CD4-positive, alpha-beta T cell treated with Interleukin-15 for 1 hour (primary cell): Measurements from ENCODE around the gene HSFX3.
"Not testable (repeated sequence)": the region's sequence is repeated elsewhere in the genome, so short reads cannot be mapped to it uniquely, and the experiment has no call there.

Source experiments
- DNase-seq: peaks from one replicate; pipeline ENCODE4 v3.0.0-alpha.2; 2020

HSFX3 gene

DNA sequence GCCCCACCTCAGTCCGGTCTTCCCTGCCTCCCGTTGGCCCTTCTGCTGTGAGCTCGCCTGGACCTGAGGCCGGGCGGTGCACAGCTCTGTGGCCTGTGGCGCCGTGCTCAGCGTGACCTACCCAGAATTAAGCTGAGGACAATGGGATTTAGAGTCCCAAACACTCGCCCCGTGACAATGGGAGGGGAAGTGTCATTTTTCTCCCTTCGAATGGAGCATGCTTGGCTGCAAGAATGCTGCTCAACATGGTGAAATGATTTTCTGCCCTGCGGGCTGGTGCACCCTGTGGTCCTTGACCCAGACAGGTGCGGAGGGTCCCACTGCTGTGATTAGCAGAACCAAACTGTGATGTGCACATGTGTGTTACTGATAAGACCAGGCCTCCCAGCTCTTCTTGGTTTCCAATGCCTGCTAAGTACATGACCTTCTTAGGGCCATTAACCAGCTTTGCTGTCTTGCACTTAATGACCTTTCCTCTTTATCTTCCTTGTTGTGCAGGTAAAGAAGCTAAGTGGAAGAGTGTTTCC lies 8.1 kb downstream of the HSFX3 start:
- DNase-seq = no peak

DNA sequence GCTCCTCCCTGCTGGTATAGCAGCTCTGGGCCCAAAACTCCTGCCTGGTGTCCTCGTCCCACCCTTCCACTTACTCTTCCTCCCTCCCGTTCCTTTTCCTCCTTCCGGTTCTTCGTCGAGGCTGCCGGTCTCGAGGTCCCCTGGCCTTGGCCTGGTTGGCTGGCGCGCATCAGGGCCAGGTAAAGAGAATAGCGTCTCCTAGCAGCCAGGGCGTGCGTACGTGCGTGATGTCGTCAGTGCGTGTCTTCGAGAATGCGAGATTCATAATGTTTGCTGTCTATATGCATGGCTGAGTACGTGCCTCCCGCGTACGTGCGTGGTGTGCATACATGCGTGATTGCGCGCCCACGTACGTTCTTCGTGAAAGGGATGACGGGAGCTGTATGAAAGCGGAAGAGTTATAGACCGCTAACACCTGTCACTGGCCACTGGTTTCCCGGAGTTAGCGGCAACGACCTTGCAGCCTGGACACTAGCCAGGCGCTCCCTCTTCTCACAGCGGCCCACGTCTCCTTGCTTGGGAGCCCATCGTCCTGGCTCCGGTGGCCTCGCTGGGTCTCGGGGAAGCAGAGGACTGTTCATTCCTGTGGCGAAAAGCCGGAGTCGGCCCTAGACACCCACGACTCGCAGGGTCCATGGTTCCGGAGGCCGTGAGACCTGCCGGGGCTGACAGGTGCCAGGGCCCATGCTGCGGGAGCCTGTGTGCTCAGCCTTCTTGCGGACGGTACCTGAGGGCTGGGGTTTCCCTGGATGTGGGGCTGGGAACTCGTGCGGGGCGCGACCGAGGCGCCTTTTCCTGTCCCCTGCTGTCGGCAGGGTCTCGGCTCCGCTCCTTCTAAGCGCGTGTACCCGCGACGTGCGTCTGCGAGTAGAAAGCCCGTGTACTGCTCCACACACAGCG lies 8.9 kb downstream of the HSFX3 start, which contains the start of gene EOLA1:
EOLA1 (plus strand) TSS at position 392 of the 900 bp plus-strand sequence. CDS start 4,619 bp downstream, outside the sequence.
- DNase-seq = peak; percentile 95

DNA sequence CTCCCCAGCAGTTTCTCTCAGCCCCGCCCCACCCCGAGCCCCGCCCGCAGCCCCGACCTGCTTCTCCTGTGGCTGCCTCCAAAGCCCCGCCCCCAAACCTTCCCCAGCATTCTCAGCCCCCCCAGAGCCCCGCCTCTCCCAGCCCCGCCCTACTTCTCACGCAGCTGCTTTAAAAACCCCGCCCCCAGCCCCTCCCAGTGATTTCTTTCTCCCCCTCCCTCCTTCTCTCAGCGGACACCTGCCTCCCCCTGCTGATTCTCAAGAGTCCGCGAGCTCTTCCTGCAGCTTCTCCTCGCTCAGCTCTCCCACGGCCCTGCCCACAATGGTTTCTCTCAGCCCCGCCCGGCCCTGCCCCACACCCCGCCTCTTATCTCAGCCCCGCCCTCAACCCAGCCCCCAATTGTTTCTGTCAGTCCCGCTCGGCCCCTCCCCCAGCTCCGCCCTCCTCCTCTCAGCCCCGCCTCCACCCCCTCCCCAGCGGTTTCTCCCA lies 9.5 kb downstream of the HSFX3 start:
- peak; percentile 93 for DNase-seq

DNA sequence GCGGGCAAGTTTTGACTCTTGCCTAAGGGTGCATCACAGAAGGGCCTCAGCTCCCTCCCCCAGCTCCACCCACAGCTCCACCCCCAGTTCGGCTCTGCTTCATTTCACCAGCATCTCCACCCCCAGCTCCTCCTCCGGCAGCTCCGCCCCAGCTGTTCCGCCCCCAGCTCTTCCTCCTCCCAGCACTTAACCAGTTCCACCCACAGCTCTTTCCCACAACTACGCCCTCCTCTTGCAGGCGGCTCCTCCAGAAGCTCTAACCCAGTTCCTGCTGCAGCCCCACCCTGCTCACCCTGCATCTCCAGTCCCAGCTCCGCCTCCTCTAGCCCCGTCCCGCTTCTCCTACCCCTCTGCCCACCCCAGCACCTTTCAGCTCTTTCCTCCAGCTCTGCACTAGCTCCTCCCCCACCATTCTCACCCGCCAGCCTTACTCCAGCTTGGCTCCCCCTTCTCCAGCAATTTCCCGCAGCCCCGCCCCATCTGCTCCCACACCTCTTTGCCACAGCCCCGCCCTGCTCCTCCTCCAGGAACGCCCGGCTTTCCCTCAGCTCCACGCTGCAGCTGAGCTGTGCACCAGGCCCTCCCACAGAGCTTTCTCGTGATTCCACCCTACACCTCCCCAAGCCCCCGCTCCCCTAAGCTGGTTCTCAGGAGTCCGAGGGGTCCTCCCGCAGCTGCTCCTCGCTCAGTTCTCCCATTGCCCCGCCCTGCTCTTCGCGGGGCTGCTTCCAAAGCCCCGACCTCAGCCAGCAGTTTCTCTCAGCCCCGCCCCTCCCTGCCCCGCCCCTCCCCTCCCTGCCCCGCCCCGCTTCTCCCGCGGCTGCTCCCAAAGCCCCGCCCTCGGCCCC lies 10.2 kb downstream of the HSFX3 start:
- DNase-seq = peak; percentile 96

DNA sequence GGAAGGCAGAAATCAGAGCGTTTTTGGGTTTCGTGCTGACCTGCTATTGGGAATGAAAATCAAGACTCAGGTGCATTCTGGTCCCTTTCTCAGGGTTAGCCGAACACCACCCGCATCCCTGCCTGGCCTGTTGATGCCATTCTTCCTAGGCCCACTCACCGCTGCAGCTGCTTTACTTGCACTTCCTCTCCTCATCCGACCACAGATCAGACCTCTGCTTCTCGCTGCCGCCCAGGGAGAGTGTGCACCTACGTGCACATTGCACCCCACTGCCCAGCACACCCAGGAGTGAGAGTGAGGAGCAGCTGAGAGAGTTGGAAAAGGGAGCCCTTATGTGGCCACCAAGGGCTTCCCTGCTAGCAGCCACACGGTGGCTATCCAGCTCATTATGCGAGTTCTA lies 12.2 kb downstream of the HSFX3 start:
- DNase-seq = not testable (repeated sequence)

DNA sequence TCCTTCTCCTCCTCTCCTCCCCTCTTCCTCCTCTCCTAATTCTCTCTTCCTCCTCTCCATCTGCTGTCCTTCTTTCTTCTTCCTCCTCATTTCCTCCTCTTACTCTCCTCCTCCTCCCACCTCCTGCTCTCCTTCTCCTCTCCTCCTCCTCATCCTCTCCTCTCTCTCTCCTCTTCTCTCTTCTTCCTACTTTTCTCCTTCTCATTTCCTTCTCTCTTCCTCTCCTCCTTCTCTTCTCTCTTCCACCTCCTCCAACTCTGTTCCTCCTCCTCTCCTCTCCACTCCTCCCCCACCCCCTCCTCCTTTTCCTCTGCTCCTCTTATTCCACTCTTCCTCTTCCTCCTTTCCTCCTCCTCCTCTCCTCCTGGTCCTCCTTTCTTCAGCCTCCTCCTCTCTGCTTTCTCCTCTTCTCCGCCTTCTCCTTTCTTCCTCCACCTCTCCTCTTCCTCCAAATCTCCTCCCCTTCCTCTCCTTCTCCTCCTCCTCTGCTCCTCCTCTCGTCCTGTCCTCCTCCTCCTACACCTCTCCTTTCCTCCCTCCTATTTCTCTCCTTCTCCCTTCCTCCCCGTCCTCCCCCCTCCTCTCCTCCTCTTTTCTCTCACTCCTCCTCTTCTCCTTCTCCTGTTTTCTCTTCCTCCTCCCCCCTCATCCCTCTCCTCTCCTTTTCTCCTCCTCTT lies 14.7 kb downstream of the HSFX3 start:
- DNase-seq = not testable (repeated sequence)

DNA sequence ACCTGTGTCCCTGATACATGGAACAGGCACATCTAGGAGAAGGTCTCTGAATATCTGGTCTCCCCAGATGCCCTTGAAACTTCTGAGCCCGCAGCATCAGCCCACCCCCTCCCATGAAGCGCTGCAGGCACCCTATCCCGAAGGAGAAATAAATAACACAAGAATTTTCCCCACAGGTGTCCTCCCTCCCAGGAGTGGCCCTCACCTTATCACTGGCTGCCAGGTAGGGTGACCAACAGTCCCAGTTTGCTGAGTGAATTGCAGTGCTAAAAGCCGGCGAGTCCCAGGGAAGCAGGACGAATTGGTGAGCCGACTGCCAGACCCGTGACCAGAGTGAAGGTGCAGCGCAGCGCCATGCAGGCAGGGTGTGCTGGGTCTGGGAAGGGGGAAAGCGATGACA lies 15.7 kb downstream of the HSFX3 start:
- DNase-seq = not testable (repeated sequence)

DNA sequence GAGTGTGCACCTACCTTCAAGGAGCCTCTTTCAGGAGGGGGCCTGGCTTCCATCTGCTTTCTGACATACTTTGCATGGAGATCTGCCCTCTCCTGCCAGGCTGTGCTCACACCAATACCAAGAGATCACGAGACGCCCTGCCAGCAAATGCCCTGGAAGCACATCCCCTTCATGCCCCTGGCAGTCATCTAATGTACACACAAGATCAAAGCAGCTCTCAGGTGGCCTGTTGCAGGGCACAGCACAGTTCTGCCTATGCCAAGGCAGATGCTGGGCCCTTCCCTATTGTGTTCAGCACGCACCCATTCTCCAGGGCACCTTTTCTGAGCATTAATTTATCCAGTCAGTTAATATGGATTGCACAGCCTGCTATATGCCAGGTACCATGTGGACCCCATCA lies 16.9 kb downstream of the HSFX3 start:
- not testable (repeated sequence) for DNase-seq

DNA sequence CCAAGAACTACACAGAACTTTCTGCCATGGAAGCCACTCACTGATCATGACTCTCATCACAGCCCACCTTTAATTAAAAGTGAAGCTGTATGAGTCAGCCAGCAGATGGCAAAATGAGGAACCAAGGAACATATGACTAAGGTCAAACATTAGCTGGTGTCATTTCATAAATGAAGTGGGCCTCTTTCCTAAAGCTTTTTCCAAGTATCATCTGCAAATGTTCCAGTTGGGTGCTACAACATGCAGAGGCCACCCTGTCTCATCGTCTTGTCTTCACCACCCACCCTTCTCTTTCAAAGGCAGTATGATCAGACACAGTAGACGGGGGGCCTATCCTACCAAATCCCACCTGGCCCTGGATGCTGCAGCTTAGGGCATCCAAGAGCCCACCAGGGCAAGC lies 18.1 kb downstream of the HSFX3 start:
- DNase-seq = no peak

DNA sequence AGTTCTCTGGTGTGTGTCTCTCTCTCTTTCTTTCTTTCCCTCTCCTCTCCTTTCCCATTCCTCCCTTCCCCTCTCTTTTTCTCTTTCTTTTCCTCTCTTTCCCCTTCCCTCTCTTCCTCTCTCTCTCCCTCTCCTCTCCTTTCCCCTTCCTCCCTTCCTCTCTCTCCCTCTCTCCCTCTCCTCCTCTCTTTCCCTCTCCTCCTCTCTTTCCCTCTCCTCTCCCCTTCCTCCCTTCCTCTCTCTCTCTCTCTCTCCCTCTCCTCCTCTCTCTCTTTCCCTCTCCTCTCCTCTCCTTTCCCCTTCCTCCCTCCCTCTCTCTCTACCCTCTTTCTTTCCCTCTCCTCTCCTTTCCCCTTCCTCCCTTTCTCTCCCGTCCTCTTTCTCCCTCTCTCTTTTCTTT lies 21.3 kb downstream of the HSFX3 start:
- no peak for DNase-seq

DNA sequence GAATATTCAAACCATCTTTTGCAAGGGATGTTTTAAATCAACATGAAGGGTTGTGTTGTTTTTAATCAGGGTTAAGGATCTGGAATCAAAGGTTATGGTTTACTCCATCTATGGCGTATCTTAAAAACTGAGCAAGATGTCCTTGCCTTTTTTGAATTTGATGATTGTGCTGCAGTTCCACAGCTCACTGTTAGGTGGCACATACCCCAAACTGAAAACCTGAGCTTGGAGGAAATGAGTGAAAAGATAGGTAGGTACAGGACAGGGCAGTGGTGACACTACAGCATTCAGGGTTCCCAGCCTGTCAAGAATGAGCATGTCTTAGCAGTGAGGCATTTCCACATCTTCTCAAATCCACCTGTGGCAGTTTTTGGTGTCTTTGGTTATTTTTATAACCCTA lies 22.0 kb downstream of the HSFX3 start:
- DNase-seq = peak; percentile 56

DNA sequence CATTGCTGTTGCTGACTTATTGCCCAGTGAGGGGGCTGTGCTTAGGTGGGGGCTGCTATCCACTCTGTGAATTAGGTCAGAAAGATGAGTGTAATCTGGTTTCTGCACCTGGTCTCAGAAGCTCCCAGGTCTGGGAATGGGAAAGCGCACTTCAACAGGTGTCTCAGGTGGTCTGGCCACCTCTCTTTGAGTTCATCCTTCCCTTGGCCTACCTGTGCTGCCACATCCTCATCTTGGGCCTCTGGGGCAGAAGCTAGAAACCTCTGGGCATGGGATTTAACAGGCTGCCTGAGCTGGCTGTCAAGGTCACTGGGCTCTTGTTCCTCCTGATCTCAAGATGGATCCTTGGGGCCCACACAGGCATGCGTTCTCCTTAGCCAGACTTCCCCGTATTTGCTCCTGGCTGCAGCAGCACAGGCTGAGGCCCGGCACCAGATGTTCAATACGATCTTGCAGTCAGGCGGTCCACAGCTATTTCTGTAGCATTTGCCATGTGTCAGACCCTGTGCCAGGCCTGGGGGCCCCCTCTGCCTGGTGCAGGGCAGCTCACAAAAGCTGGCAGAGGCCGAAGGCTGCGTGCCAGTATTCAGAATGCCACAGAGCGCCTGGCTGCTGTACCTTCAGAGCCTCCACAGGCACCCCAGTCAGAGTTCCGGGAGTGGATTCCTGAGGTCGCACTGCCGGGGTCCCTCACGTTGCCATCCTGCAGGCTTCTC lies 23.2 kb downstream of the HSFX3 start:
- not testable (repeated sequence) for DNase-seq

DNA sequence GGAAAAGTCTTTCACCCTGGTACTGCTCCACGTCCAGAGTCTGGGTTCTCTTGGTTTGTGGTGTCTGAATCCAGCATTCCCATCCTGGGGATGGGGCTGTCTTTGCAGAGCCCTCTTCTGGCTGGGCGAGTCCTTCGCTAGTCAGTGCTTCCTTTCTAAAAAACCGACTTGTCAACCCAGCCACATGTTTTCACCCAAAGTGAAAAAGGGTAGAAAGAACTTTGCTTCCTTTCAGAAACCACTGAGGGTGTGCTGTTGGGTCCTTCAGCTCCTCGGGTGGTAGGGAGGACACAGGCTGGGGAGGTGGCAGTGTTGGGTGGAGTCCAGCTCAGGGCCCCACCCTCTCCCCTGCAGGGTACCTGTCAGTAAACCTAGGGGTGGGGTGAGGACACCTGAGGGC lies 23.8 kb downstream of the HSFX3 start:
- DNase-seq = peak; percentile 64

DNA sequence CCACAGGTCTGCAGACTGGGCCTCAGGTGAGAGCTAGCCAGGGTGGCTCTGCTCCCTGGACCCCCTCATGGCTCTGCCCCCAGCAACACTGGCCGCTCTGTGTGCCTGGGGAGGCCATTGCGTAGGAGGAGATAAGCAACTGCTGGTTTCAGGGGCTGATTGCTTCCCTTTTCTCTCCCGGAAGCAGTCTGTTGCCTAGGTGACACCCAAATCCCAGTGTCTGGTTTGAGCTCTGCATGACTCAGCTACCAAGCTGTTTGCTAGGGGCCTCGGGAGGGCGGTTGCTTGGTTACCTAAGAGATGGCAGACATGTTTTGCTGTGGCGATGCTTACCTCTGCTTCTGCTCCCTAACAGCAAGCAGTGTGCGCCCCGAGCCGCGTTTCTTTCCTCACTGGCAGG lies 24.3 kb downstream of the HSFX3 start:
- DNase-seq = peak; percentile 93

DNA sequence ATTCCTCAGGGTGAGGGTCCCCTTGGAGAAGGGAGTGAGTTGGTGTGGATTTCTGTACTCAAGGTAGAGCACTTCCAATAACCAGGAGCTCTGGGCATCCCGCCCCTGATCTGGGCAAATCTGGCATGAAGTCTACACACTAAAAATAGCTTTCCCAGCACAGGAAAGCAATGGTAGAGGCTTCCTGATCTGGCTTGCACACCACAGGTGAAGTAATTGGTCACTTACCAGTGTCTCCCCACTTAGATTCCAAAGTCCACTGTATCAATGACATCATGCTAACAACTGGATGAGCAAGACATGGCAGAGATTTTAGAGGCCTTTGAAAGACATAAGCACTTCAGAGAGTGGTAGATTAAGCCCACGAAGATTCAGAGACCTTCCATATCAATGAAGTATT lies 26.8 kb downstream of the HSFX3 start:
- no peak for DNase-seq

DNA sequence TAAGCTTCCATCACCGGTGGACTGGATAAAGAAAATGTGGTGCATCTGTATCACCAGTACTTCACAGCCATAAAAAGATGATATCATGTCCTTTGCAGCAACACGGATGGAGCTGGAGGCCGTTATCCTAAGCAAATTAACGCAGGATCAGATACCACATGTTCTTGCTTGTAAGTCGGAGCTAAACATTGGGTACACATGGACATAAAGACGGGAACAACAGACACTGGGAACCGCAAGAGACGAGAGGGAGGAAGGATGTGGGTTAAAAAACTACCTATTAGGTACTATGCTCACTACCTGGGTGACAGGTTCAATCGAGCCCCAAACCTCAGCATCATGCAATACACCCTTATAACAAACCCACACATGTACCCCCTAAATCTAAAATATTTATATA lies 28.3 kb downstream of the HSFX3 start:
- DNase-seq = no peak

DNA sequence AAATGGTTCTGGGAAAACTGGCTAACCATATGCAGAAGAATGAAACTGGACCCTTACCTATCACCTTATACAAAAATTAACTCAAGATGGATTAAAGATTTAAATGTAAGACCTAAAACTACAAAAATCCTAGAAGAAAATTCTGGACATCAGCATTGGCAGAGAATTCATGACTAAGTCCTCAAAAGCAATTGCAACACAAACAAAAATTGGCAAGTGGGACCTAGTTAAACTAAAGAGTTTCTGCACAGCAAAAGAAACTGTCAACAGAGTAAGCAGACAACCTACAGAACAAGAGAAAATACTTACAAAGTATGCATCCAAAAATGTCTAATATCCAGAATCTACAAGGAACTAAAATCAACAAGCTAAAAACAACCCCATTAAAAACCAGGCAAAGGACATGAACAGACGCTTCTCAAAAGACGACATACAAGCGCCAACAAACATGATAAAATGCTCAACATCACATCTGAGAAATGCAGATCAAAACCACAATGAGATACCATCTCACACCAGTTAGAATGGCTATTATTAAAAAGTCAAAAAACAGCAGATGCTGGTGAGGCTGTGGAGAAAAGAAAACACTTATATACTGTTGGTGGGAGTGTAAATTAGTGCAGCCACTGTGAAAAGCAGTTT lies 29.0 kb downstream of the HSFX3 start:
- DNase-seq = not testable (repeated sequence)

DNA sequence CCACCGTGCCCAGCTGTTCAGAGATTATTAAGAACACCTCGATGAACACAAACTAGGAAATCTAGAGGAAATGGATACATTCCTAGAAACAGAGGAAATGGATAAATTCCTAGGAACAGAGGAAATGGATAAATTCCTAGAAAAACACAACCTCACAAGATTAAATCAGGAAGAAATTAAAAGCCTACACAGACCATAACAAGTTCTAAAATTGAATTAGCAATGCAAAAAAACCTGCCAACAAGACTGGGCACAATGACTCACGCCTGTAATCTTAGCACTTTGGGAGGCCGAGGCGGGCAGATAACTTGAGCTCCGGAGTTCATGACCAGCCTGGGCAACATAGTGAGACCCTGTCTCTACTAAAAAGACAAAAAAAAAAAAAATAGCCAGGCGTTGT lies 31.5 kb downstream of the HSFX3 start:
- DNase-seq = no peak

DNA sequence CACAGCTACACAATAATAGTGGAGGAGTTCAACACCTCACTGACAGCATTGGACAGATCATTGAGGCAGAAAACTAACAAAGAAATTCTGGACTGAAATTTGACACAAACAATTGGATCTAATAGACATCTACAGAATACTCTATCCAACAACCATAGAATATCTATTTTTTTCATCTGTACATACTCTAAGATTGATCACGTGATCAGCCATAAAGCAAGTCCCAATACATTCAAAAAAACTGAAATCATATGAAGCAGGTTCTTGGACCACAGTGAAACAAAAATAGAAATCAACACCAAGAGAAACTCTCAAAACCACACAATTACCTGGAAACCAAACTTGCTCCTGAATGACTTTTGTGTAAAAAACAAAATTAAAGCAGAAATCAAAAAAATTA lies 32.4 kb downstream of the HSFX3 start:
- DNase-seq = no peak

DNA sequence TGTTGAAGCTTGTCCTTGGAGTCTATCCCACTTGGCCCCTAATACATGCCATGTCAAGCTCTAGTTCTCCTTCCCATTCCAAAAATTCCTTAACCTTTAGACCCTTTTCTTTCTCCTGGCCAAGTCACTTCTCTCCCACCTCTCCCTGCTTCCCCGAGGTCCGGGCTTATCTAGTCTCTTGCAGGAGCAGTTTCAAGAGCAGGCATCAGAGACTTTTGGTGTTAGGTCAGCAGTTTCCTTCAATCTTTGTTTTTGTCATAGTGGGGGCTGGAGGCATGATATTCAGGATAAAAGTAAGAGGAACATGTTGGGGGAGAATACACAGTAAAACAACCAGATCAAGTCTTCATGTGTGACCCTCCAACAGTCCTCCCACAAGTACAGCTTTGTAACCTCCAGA lies 33.1 kb downstream of the HSFX3 start:
- DNase-seq = no peak

DNA sequence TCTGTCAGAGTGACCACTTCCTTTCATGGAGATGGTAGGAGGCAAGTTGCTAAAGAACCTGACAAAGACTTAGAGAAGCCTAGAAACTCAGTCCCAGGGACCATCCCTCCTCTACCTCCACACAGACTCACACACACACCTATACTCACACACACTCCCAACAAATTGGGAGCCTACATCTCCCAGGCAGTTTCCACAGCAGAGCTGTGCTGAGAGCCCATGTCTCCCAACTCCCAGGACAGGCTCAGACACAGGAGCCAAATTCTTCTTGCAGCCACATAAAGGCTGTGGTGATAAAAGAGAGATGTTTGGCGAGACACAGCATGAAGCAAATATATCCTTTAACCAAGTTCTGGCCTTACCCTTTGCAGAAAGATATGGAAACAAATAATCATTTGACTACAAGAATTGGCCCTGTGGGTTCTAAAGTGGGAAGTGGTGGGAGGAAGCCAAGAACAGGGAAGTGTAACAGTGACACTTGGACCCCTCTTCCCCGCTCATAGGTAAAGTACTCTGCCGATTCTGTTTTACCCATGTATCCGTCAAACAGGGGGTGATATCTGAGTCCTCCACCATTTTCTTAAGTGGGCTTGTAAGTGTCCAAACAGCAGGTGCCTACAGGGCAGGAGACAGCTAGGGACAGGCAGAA lies 33.6 kb downstream of the HSFX3 start:
- DNase-seq = no peak
